ENCODE measurements around the gene LRRC4C.

LRRC4C gene

GRCh38 chr11:41281131-41281742, 178.2 kb downstream of the LRRC4C start:
- in situ Hi-C loops (cut with HindIII; ENCODE audit: low sequenced_read_pairs), result no loop called here

DNA sequence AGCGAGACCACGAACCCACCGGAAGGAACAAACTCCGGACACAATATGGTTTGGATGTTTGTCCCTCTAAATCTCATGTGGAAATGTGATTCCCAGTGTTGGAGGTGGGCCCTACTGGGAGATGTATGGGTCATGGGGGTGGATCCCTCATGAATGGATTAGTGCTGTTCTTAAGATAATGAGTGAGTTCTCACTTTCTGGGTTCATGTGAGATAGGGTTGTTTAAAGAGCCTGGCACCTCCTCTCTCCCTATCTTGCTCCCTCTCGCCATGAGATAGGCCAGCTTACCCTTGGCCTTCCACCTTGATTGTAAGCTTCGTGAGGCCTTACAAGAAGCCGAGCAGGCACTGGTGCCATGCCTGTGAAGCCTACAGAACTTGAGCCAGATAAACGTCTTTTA, 184.6 kb downstream of the LRRC4C start:
- in situ Hi-C loops (cut with HindIII; ENCODE audit: low sequenced_read_pairs), result loop anchor here (5.0 kb wide), 1 partner anchor 38 kb away; no protein-coding TSS in a partner anchor

DNA sequence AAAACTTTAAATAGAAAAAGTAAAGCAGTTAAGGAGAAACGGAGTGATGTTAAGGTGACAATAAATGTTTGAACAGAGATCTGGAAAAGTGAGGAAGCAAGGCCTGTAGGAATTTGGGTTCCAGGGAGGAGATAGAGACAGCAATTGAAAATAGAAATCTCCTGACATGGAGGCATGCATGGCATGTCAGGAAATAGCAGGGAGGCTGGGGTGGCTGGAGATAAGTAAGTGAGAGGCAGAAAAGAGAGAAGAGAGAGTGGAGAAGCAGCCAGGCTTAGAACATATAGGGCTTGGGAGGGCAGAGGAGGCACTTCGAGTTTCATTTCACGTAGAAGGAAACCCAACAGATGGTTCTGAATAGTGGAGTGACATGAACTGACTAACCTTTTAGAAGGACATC, 185.5 kb downstream of the LRRC4C start:
- in situ Hi-C loops (cut with HindIII; ENCODE audit: low sequenced_read_pairs), result loop anchor here (5.0 kb wide), 1 partner anchor 37 kb away; no protein-coding TSS in a partner anchor

GRCh38 chr11:41267451-41267850, 192.0 kb downstream of the LRRC4C start:
- in situ Hi-C loops (cut with HindIII; ENCODE audit: low sequenced_read_pairs), result no loop called here

DNA sequence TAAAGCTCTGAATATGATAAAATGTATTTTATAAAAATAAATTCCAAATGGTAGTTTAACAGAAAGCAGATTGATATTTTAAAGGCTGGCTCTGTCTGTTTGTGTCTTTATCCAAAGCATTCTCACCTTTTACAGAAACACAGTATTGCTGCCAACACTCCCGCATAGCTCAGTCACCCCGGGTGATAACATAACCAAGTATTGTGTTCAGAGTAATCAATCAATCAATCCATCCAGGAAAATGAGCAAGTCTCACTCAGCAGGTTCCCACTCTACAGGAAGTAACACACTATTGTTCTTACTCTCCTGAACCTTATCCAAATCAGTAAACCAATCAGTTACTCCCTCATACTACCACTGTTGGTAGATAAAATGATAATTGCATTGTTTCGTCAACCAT, 203.4 kb downstream of the LRRC4C start:
- in situ Hi-C loops (cut with HindIII; ENCODE audit: low sequenced_read_pairs), result no loop called here

GRCh38 chr11:41254966-41255365, 204.5 kb downstream of the LRRC4C start:
- in situ Hi-C loops (cut with HindIII; ENCODE audit: low sequenced_read_pairs), result loop anchor here (5.0 kb wide), 1 partner anchor 67 kb away; no protein-coding TSS in a partner anchor

- in situ Hi-C loops (cut with HindIII; ENCODE audit: low sequenced_read_pairs), result loop anchor here (5.0 kb wide), 1 partner anchor 72 kb away; no protein-coding TSS in a partner anchor
Observed at GRCh38 chr11:41250408-41250935, 209.0 kb downstream of the LRRC4C start.

DNA sequence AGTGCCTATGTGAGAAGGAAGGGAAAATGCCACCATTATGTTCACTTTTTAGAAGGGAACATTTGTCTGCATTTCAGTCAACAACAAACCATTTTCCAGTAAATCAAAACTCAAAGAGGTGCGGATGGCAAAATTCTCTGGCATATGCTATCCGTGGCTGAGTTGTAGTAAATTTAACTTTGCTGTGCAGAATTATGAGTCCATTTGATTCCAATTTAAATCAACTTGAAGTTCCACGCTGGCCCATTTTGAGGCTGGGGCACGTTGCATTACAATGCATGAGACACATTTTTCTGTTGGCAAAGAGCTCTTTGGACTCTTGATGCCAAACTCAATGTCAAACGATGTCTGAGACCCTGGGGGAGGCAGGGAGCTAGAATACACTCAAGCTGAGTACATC, 211.8 kb downstream of the LRRC4C start:
- in situ Hi-C loops (cut with HindIII; ENCODE audit: low sequenced_read_pairs), result no loop called here

DNA sequence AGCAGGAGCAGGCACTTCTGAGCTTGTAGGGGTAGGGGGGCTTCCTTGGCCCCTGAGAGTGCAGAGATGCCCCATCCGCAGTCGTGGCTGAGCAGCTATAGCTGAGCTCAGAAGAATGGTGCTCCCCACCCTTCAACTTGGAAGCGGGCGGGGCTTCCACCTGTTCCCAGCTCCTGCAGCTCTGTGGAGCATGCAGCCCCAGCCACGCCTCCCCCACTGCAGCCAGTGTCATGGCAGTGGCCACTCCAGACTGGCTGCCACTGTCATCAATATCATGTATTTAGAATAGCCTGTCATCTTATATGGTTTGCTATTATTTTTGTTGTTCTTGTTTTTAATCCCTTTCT, 213.1 kb downstream of the LRRC4C start:
- in situ Hi-C loops (cut with HindIII; ENCODE audit: low sequenced_read_pairs), result no loop called here

DNA sequence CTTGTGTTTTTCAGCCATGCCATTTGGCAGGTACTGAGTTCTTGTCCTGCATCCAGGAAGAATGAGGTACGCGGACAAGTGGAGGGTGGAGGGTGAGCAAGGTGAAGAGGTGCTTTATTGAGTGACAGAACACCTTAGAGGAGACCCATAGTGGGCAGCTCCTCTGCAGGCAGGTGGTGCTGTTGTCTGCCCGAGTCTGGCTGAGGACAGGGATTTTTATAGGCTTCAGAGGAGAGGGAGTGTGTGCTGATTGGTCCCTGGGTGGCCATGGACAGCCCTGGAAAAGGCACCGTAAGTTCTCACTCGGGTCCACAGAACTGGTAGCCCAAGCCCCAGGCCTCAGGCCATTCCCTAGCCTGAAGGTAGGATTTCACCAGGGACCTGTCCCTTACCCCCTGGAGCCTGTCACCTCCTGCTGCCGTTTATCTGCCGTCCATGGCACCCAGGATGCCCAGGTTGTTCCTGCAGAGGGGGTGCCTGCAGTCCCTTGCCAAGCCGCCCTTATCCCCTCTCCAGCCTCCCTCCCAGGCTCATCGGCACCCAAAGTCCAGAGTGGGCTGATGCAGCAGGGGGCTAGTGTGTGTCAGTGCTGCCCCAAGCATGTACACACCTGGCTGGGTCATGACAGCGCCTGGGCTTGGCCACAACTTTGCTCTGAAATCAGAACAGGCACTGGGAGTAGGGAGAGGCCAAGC, 213.6 kb downstream of the LRRC4C start:
- in situ Hi-C loops (cut with HindIII; ENCODE audit: low sequenced_read_pairs), result no loop called here

- in situ Hi-C loops (cut with HindIII; ENCODE audit: low sequenced_read_pairs), result no loop called here
Observed at GRCh38 chr11:41245184-41245583, 214.3 kb downstream of the LRRC4C start.

GRCh38 chr11:41237382-41237781, 222.1 kb downstream of the LRRC4C start:
- in situ Hi-C loops (cut with HindIII; ENCODE audit: low sequenced_read_pairs), result loop anchor here (5.0 kb wide), 1 partner anchor 35 kb away; no protein-coding TSS in a partner anchor

- in situ Hi-C loops (cut with HindIII; ENCODE audit: low sequenced_read_pairs), result loop anchor here (5.0 kb wide), 1 partner anchor 37 kb away; no protein-coding TSS in a partner anchor
Observed at GRCh38 chr11:41235668-41236067, 223.8 kb downstream of the LRRC4C start.

- in situ Hi-C loops (cut with HindIII; ENCODE audit: low sequenced_read_pairs), result no loop called here
Observed at GRCh38 chr11:41225856-41226633, 233.4 kb downstream of the LRRC4C start.

GRCh38 chr11:41222236-41222635, 237.2 kb downstream of the LRRC4C start:
- in situ Hi-C loops (cut with HindIII; ENCODE audit: low sequenced_read_pairs), result no loop called here

DNA sequence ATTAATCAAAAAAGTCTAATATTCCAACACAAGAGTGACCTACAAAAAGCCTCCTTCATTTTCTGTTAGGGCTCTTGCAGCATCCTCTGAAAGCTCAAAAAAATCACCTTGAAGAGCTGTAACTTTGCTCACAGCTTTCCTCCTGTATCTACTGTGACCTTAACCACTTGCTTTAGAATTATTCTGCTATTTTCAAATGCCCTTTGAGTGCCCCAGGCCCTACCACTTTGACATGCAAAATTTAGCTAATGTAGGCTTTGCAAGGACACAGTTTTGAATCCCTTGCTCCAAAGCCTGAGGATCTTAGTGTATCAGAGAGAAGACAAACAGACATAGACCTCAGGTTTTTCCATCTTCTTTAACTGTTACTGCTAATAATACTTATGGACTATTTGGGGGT, 253.1 kb downstream of the LRRC4C start:
- in situ Hi-C loops (cut with HindIII; ENCODE audit: low sequenced_read_pairs), result no loop called here

DNA sequence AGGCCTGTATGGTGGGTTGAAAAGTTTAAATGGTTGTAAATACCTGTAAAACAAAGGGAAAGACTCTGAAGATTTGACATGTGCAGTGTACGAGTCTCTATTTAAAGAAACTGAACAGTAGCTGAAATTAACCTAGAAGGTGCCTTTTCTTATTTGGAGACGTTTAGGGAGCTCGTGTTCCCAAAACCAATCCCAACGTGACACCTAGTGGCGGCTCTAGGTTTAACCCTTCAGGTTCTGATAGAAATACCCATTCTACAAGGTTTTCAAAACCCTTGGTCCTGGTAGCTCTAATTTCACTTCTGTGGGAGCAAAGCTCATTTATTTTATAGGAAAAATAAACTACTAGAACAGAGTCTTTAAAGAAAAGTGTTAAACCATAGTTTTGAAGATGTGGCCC, 258.3 kb downstream of the LRRC4C start:
- in situ Hi-C loops (cut with HindIII; ENCODE audit: low sequenced_read_pairs), result no loop called here

DNA sequence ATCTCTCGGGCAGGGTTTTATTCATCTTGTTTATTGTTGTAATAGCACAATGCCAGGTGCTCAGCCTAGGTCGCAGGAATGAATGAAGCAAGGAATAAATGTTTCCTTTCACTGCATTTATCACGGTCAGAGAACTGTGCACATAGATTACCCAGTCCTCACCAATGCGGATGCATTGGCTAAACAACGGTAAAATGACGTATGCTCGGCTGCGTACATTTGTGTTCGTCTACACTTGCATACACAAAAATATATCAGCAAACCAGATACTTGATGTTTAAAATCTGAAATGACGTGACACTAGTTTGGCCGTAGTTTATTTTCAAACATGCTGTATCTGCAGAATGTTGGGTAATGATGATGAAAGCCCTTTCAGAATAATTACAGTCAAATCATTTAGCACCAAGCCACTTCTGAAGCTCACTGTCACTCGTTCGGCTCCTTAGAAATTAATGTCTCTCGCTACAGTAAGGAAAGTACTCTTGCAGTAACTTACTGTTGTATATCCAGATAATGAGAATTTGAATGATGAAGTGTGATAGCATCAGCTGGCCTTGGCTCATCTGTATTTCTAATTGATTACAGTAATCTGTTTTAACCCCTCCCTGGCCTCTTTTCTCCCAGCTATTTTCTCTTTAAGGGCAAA, 268.9 kb downstream of the LRRC4C start:
- in situ Hi-C loops (cut with HindIII; ENCODE audit: low sequenced_read_pairs), result no loop called here

GRCh38 chr11:41189701-41190436, 269.6 kb downstream of the LRRC4C start:
- in situ Hi-C loops (cut with HindIII; ENCODE audit: low sequenced_read_pairs), result no loop called here

GRCh38 chr11:41177791-41178190, 281.7 kb downstream of the LRRC4C start:
- in situ Hi-C loops (cut with HindIII; ENCODE audit: low sequenced_read_pairs), result no loop called here
